Neutrophil (primary cell): ENCODE results near the gene MTG2.

ENCODE experiments used
- H3K27ac ChIP-seq: fragments of 200-600 bp; sonication (generic); 2 replicates; pipeline ENCODE4 v1.5.1; 2016; ENCODE audit warnings: mild to moderate bottlenecking, moderate library complexity
- H3K27me3 ChIP-seq: fragments of 200-600 bp; sonication (generic); 2 replicates; pipeline ENCODE4 v1.6.0; 2016; ENCODE audit warnings: mild to moderate bottlenecking
- H3K36me3 ChIP-seq: fragments of 200-600 bp; sonication (generic); 2 replicates; pipeline ENCODE4 v1.5.1; 2017
- H3K4me1 ChIP-seq, 2 experiments: fragments of 200-600 bp in 1 of 2; sonication (generic) in 1 of 2; 1 replicate in 1 of 2; 2 replicates in 1 of 2; pipeline versions ENCODE4 v1.5.1 to v1.6.1; 2013 to 2016; ENCODE audit warnings: low read depth in 1 of 2, low read length in 1 of 2, mild to moderate bottlenecking in 1 of 2, moderate library complexity in 1 of 2; ENCODE audit not compliant: control insufficient read depth in 1 of 2, insufficient read depth in 1 of 2
- H3K4me3 ChIP-seq, 2 experiments: fragments of 200-600 bp in 1 of 2; sonication (generic) in 1 of 2; 1 replicate in 1 of 2; 2 replicates in 1 of 2; pipeline ENCODE4 v1.5.1; 2013 to 2016; ENCODE audit warnings: low read depth in 1 of 2, low read length in 1 of 2, mild to moderate bottlenecking in 1 of 2, moderate library complexity in 1 of 2
- H3K9me3 ChIP-seq: fragments of 200-600 bp; sonication (generic); 2 replicates; pipeline ENCODE4 v1.5.1; 2016
- CTCF ChIP-seq: fragments of 200-600 bp; sonication (generic); IDR thresholded peaks from 2 replicates; pipeline ENCODE4 v1.5.1; 2016; ENCODE audit warnings: antibody characterized with exemption

Gene MTG2

GRCh38 chr20:62232770-62233645 is 50.2 kb downstream of the MTG2 start:
- H3K27ac ChIP-seq: no peak overlapping the region
- H3K27me3 ChIP-seq: peaks cover 27% of the 10 kb centered on the region
- TF ChIP-seq CTCF: no peak
- no peaks in the 10 kb centered on the region for H3K36me3 ChIP-seq
- no peak overlapping the region for H3K4me3 ChIP-seq
- H3K4me1 ChIP-seq: peaks cover 7 to 10% of the 10 kb centered on the region in 2 experiments
- H3K9me3 ChIP-seq: no peaks in the 10 kb centered on the region

- H3K27me3 ChIP-seq: peaks cover 20% of the 10 kb centered on the region
- no peak for TF ChIP-seq CTCF
- H3K27ac ChIP-seq: no peak overlapping the region
- H3K36me3 ChIP-seq: no peaks in the 10 kb centered on the region
- H3K4me3 ChIP-seq: no peak overlapping the region
- no peaks in the 10 kb centered on the region for H3K9me3 ChIP-seq
- H3K4me1 ChIP-seq: peaks cover 7 to 10% of the 10 kb centered on the region in 2 experiments
Observed at GRCh38 chr20:62233684-62234083, 50.9 kb downstream of the MTG2 start.

- TF ChIP-seq CTCF: no peak
- Histone ChIP-seq H3K36me3 (no peaks in the 10 kb centered on the region), H3K4me1 (peaks cover 11 to 12% of the 10 kb centered on the region in 2 experiments), H3K4me3 (no peak overlapping the region), H3K9me3 (no peaks in the 10 kb centered on the region), H3K27ac (no peak overlapping the region), H3K27me3 (peaks cover 18% of the 10 kb centered on the region)
Observed at GRCh38 chr20:62234339-62234738, 51.5 kb downstream of the MTG2 start.

GRCh38 chr20:62235001-62235776 is 52.4 kb downstream of the MTG2 start:
- H3K9me3 ChIP-seq: no peaks in the 10 kb centered on the region
- TF ChIP-seq CTCF: no peak
- H3K36me3 ChIP-seq: no peaks in the 10 kb centered on the region
- H3K4me3 ChIP-seq: no peak overlapping the region
- H3K27me3 ChIP-seq: peaks cover 18% of the 10 kb centered on the region
- no peak overlapping the region for H3K27ac ChIP-seq
- H3K4me1 ChIP-seq: peaks cover 20 to 21% of the 10 kb centered on the region in 2 experiments

GRCh38 chr20:62235777-62236157 is 52.9 kb downstream of the MTG2 start:
- Histone ChIP-seq H3K9me3 (no peaks in the 10 kb centered on the region), H3K4me1 (peaks cover 26% of the 10 kb centered on the region in 2 experiments), H3K4me3 (no peak overlapping the region), H3K27me3 (peaks cover 18% of the 10 kb centered on the region), H3K36me3 (no peaks in the 10 kb centered on the region), H3K27ac (no peak overlapping the region)
- TF ChIP-seq CTCF: no peak
